KOPT-K1 (cell line): ENCODE data around the gene CALU.

ENCODE experiments used
- H3K27ac ChIP-seq: fragments of 200-600 bp; sonication (generic); 2 replicates; pipeline ENCODE4 v1.5.1; 2016; ENCODE audit warnings: antibody characterized with exemption, mild to moderate bottlenecking, low read depth, low read length; ENCODE audit not compliant: poor library complexity, severe bottlenecking
- H3K36me3 ChIP-seq: fragments of 200-600 bp; sonication (generic); 2 replicates; pipeline ENCODE4 v1.5.1; 2017; ENCODE audit warnings: antibody characterized with exemption, mild to moderate bottlenecking, low read length, moderate library complexity; ENCODE audit not compliant: insufficient read depth
- H3K9me3 ChIP-seq: fragments of 200-600 bp; sonication (generic); 2 replicates; pipeline ENCODE4 v1.5.1; 2017; ENCODE audit warnings: antibody characterized with exemption, low read length, mild to moderate bottlenecking; ENCODE audit not compliant: insufficient read depth, poor library complexity, severe bottlenecking

CALU gene

DNA sequence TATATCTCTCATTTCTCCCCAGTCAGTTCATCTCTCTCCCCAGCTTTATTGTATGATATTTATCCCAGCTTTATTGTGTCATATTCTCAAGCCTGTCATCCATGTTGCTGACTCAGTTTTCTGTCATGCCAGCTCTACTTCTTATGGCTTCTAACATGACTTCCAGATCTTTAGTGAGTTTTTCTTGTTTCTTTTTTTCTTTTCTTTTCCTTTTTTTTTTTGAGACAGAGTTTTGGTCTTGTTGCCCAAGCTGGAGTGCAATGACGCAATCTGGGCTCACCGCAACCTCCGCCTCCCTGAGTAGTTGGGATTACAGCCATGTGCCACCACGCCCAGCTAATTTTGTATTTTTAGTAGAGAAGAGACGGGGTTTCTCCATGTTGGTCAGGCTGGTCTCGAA lies 28.7 kb upstream of the CALU start:
- Histone ChIP-seq H3K27ac (no peak overlapping the region), H3K9me3 (no peaks in the 10 kb centered on the region), H3K36me3 (no peaks in the 10 kb centered on the region)

DNA sequence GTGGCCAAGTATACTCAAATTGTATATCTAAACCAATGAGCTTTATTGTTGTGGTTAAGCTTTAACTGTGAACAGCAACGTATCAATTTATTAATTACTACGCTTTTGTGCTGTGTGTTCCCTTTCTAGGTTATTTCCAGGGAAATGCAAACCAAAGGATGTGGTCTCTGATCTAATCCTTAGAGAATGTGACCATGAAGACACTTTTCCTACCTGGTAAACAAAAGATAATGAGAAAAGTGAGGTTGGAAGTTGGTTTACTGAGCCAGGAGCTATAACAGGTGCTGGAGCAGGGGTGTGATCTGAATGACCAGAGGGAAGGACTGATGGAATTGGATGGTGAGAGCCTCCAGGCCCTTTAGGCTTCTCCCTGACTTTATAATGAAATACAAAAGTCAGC lies 25.4 kb upstream of the CALU start:
- H3K27ac ChIP-seq, result no peak overlapping the region
- H3K36me3 ChIP-seq, result no peaks in the 10 kb centered on the region
- H3K9me3 ChIP-seq, result no peaks in the 10 kb centered on the region

DNA sequence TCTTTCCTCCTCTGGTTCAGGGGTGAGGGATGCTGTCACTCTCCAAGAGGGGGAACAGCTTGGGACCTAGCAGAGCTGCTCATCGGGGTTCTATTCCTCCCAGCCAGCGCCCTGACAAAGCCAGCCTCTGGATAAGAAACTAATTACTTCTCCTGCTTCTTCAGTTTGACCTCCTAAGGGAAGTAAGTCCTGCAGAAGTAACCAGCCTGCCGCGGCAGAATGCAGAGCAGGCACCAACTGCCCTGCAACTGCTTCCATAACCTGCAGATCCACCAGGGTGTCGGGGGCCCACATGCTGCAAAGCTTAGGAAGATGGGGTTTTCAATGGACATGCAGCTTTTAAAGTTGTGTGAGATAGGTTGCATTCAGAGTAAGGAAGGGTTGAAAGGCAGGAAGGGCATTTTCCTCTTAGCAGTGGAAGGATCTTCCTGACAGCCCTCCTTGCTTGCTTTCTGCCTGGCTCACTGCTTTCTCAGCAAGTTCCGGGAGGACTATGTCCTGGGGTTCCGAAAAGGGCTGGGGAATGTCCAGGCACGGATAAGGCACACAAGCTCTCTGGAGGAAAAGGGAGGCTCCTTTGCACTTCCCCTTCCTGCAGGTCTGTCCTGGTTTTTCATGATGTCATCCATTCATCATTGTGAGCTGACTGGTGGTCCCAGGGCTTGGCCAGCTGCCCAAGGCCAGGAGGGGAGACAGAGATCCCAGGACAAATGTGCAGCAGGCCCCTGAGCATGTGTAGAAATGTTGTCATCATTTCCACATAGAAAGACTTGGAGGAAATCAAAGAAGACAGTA lies 24.3 kb upstream of the CALU start:
- Histone ChIP-seq H3K36me3 (no peaks in the 10 kb centered on the region), H3K9me3 (no peaks in the 10 kb centered on the region), H3K27ac (no peak overlapping the region)

DNA sequence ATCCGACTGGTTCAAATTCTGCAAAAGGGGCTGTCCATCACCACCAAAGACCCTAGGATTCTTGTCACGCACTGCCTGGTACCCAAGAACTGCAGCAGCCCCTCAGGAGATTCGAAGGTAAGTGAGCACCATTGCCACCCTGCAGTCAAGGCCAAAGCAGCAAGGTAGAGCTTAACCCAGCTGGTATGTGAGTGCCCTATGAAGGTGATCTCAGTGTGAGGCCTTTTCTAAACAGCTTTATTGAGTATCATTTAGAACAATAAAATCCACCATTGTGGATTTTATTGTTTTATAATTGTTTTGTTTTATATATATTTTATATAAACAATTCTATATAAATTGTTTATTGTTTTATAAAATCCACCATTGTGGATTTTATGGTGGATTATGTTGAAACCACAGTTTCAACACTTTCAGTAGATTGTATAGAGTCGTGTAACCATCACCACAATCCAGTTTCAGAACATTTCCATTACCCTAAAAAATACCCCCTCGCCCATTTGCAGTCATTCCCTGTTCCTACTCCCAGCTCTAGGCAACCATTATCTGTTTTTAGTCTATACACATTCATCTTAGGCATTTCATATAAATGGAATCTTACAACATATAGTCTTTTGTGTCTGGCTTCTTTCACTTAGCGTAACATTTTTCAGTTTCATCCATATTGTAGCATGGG lies 20.1 kb upstream of the CALU start:
- Histone ChIP-seq H3K36me3 (no peaks in the 10 kb centered on the region), H3K27ac (no peak overlapping the region), H3K9me3 (no peaks in the 10 kb centered on the region)

DNA sequence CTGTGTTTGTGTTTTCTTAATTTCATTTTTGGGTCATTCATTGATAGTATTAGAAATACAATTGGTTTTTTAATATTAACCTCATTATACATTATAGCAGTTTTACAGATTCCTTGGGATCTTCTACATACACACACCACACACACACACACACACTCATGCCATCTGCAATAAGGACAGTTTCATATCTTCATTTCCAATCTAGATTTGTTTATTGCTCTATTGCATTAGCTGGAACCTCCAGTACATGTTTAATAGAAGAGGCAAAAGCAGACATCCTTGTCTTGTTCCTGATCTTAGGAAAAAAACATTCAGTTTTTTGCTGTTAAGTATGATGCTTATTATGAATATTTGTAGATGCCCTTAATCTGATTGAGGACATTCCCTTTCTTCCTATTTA lies 17.8 kb upstream of the CALU start:
- Histone ChIP-seq H3K36me3 (no peaks in the 10 kb centered on the region), H3K9me3 (no peaks in the 10 kb centered on the region), H3K27ac (no peak overlapping the region)

DNA sequence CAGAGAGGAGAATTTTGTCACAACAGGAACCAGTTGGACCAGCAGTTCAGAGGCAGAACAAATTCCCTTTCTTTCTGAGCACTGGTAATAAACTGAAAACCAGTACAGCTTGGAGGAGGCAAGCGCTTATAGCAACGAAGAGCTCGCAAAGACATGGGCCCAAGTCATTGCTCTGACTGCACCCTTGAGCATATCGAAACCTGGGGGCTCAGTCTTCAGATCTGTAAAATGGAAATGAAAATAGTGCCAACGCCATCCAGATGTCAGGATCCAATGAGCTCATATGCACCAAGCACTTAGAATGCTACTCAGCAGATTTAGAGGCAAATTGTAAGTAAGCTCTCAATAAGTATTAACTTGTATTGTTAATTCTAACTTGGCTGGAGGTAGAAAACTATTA lies 14.4 kb upstream of the CALU start:
- H3K27ac ChIP-seq, result no peak overlapping the region
- no peaks in the 10 kb centered on the region for H3K36me3 ChIP-seq
- H3K9me3 ChIP-seq, result no peaks in the 10 kb centered on the region

DNA sequence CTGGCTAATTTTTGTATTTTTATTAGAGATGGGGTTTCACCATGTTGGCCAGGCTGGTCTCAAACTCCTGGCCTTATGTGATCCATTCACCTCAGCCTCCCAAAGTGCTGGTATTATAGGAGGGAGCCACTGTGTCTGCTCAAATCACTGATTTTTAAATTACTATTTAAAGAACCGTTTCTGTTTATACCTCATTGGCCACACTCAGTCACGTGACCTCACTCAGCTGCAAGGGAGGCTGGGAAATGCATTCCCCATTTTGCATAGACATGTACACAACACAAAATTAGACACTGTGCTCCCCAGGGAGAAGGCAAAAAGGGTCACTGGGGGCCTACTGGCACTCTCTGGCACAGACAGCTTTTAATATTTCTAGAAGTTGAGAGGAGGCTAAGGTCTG lies 13.6 kb upstream of the CALU start:
- H3K36me3 ChIP-seq, result no peaks in the 10 kb centered on the region
- no peak overlapping the region for H3K27ac ChIP-seq
- no peaks in the 10 kb centered on the region for H3K9me3 ChIP-seq

DNA sequence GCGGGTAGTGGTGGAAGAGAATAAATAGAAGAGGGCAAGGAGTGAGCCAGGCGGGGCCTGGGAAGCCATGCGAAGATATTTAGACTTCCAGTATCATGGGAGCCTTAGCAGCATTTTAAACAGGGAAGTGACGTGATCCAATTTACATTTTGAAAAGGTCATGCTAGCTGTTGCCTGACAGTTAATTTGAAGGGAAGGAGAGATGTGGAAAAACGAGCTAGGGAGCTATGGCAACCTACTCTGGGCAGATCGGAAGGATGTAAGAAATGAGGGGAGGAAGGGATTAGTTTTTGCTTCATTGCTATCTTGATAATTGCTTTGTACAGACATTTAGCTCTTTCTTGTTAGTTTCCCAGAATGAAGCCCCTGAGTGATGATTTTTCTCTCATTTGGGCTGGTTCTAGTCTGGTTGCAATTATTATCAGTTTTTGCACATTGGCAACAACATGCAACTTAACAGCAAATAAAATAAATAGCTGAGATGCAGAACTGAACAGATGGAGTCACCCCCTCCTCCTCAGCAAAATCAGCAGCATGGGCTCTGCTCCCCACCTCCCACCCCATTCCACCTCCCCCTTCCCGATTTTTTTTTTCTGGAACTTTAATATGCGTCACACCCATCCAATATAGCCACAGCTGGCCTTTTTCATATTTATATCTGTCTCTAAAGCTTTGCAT lies 13.0 kb upstream of the CALU start:
- H3K9me3 ChIP-seq, result no peaks in the 10 kb centered on the region
- no peak overlapping the region for H3K27ac ChIP-seq
- H3K36me3 ChIP-seq, result no peaks in the 10 kb centered on the region

DNA sequence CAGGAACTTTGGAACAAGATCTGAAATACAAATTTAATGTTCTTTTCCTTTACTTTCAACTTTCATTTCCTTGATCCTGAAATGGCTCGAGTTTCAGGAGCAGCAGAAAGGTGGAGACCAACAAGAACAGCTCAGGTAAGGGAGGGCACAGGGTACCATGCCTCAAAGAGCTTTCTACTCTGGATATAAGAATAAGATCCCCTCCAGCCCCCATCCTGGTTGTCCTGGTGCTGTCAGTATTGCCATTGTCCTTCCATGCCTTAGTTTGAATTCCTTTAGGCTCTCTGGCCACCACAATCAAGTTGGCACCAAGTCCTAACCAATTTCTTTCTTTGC lies 12.5 kb upstream of the CALU start:
- Histone ChIP-seq H3K9me3 (no peaks in the 10 kb centered on the region), H3K36me3 (no peaks in the 10 kb centered on the region)

DNA sequence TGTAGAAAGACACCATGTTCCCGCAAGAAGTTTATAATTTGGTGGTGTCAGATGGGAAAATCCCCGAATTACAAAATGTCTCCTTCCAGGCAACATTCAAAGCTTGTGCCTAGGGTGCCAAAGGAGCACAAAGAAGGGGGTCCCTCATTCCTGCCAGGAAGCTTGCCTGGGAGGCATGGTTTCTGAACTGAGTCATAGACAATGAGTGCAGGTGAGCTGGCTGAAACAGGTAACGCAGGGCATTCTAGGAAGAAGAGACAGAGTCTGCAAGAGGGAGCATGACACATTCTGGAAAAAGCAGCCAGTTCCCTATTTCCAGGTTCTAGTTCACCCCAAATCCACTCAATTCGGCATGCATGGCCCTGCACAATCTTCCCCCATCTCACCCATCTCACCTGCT lies 11.9 kb upstream of the CALU start:
- Histone ChIP-seq H3K27ac (no peak overlapping the region), H3K9me3 (no peaks in the 10 kb centered on the region), H3K36me3 (no peaks in the 10 kb centered on the region)

More for the DNA sequence above, 12.5 kb upstream of the CALU start:
- H3K27ac ChIP-seq, result no peak overlapping the region

DNA sequence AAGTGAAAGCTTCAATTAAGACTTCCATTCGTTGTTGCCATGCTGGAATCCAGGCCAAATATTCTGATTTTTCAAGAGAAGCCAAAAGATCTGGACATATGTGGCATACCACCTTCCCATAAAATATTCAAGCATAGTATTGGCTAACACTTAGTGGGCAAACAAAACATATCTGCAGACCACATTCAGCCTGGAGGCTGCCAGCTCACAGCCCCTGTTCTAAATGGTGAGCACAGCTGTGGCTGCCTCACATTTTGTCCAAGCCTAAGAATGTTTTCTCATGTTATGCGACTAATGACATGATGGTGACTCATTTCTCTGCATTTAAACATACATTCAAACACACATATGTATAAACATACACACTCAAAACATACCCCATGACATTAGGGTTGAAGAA lies 10.6 kb upstream of the CALU start:
- Histone ChIP-seq H3K27ac (no peak overlapping the region), H3K9me3 (no peaks in the 10 kb centered on the region), H3K36me3 (no peaks in the 10 kb centered on the region)

DNA sequence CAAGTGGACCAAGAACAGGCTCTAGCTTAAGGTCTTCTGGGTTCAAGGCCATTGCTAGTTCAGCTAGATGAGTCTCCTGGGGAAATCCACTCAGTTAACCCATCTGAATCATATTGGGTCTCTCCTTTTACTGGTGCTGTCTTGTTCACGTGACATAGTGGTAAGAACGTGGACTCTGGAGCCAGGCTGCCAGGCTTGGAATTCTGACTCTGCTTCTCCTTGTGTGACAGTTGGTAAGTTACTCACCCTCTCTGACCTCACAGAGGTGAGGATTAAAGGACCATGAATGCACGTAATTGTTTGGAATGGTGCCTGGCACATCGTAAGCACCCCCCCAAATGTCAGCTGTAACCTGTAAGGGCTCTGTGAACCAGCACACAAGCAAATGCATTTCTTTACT lies 9.7 kb upstream of the CALU start:
- no peaks in the 10 kb centered on the region for H3K9me3 ChIP-seq
- H3K27ac ChIP-seq, result no peak overlapping the region
- no peaks in the 10 kb centered on the region for H3K36me3 ChIP-seq

DNA sequence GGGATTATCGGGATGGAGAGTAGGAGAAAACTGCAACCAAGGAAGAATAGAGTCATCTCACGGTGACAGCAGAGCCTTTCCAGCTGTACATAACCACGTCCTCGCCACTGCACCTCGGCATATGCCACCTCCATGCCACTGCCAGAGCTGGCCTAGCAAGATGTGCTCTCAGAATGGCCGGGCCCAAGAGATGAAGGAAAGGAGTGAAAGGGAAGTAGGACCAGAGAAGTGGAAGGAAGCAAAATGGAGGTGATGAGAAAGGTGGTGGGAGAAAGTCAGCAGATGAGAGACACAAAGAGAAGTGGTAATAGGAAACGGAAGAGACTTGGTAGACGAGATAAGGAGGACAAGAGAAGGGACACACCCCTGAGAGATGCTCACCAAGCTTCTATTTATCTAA lies 8.0 kb upstream of the CALU start:
- Histone ChIP-seq H3K27ac (no peak overlapping the region), H3K9me3 (no peaks in the 10 kb centered on the region), H3K36me3 (no peaks in the 10 kb centered on the region)

DNA sequence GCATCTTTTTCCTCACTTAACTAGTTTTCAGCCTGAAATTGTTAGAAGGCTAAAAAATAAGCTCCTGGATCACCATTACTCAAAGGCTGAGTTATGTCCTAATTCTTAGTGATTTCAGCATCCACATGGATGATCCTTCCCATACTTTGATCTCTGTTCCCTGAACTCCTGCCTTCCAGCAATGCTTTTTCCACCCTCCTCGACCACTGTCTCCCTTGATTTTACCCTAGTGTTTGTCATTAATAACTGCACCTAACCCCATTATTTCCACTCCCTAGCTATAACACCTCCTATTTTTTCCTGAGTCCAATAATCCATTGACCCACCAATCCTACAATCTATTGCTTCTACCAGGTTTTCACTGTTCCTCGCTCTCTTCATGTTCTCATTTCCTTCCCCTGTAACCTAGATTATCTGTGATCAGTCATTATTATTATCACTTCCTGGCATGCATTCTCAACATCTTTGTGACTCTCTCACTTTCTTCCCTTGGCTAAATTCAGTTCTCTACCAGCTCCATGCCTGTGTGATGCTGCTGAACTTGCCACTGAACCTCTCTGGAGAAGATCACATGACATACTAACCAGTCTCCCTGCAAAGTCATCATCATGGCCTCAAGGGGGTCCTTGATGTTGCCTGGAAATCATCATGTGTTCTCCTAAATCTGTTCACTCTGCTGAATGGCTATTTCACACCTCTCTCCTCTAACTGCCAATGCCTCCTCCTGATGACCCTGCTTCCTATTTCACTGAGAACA lies 6.5 kb upstream of the CALU start:
- Histone ChIP-seq H3K27ac (no peak overlapping the region), H3K36me3 (no peaks in the 10 kb centered on the region), H3K9me3 (no peaks in the 10 kb centered on the region)

DNA sequence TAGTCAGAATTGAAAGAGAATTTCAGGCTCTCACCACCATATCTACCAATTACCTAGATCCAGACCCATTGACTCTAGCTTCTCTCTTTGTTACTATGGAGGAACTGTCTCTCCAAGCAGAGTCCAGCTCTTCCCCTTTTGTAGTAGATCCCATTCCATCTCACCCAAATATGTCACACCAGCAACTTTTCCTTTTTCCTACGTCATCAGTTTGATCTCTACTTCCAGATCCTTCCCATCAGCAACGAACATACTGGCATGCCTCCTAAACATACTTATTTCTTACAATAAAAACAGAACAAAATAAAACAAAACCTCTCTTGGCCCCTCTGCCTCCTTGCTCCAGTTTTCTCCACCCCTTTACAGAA lies 5.9 kb upstream of the CALU start:
- Histone ChIP-seq H3K9me3 (no peaks in the 10 kb centered on the region), H3K27ac (no peak overlapping the region), H3K36me3 (no peaks in the 10 kb centered on the region)
